Thyroid gland (tissue), 4 donors: ENCODE data around the gene TSPYL4.

Experiments used
- POLR2A ChIP-seq, 2 donors: fragments of 450-650 bp; IDR thresholded peaks; one replicate each; pipeline ENCODE4 v1.6.1; 2017; ENCODE audit warnings: antibody characterized with exemption in 2 of 2, mild to moderate bottlenecking in 2 of 2, moderate library complexity in 1 of 2
- TF ChIP-seq, protein P1 (sequence below), 6 experiments: fragments of 200-600 bp in 3 of 6; fragments of 450-650 bp in 3 of 6; sonication (generic) in 3 of 6; IDR thresholded peaks; one replicate each; pipeline ENCODE4 v1.5.1; 2016 to 2019; ENCODE audit warnings: antibody characterized with exemption in 6 of 6, mild to moderate bottlenecking in 2 of 6, inconsistent platforms in 1 of 6, moderate library complexity in 1 of 6

GRCh38 chr6:116278481-116278829, 24.6 kb upstream of the TSPYL4 start:
- no peak for TF ChIP-seq POLR2A (IDR thresholded peaks at IDR 0.05)
- TF ChIP-seq, protein P1, sequence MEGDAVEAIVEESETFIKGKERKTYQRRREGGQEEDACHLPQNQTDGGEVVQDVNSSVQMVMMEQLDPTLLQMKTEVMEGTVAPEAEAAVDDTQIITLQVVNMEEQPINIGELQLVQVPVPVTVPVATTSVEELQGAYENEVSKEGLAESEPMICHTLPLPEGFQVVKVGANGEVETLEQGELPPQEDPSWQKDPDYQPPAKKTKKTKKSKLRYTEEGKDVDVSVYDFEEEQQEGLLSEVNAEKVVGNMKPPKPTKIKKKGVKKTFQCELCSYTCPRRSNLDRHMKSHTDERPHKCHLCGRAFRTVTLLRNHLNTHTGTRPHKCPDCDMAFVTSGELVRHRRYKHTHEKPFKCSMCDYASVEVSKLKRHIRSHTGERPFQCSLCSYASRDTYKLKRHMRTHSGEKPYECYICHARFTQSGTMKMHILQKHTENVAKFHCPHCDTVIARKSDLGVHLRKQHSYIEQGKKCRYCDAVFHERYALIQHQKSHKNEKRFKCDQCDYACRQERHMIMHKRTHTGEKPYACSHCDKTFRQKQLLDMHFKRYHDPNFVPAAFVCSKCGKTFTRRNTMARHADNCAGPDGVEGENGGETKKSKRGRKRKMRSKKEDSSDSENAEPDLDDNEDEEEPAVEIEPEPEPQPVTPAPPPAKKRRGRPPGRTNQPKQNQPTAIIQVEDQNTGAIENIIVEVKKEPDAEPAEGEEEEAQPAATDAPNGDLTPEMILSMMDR (IDR thresholded peaks at IDR 0.05) = no peak
